ENCODE data around the gene PSD4. TPM values are rescaled to one million over a fixed set of nuclear protein-coding genes. Genes with fewer than 3 reads are reported as not detected.

The PSD4 gene
- total RNA-seq, 1 experiment from 2014 or later, result 12.6 TPM

DNA sequence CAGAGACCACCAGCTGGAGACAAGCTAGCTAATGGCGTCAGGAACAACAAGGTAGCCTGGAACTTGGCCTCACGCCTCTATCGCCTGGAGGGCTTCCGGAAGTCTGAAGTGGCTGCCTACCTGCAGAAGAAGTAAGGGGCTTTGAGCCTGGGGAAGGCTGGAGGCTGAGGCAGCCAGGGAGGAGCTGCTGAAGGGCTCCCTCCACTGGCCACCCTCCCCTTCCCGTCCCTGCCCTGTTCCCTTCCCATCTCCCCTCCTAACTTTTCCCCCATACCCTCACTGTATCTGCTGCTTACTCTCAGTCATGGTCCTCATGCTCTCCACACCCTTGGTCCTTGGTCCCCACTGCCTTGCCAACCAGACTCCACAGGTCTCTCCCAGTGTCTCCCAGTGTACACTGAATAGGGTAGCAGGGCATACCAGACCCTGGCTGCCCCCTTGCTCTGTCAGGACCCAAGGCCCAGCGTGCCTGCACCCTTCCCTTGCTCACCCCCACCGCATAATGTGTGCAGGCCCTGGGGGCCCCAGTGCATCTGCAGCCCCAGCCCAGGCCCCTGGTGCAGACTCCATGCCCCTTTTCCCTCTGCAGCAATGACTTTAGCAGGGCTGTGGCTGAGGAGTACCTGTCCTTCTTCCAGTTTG lies 18.8 kb downstream of the PSD4 start:
- CTCF ChIA-PET, result interaction anchor here (1.0 to 1.9 kb wide), 2 partner anchors 54 to 56 kb away, joined by 5 to 6 read pairs; no protein-coding TSS in a partner anchor
- RAD21 ChIA-PET (ENCODE audit: low non-redundant PET in 1 of 2, low total read pairs in 2 of 2, uncharacterized antibody in 2 of 2, unreplicated experiment in 2 of 2), result no interaction called here
- H2AFZ ChIP-seq (ENCODE audit: low read depth, low read length, poor library complexity, severe bottlenecking), result no peak overlapping the region
- no peak for DNase-seq (ENCODE audit: low read depth, low spot score)
- H4K20me1 ChIP-seq (ENCODE audit: insufficient read depth), result no peaks in the 10 kb centered on the region
- TF ChIP-seq SP1 (IDR thresholded peaks at IDR 0.05; ENCODE audit: low read depth) (no peak), EZH2phosphoT487 (IDR thresholded peaks at IDR 0.05; ENCODE audit: borderline replicate concordance) (no peak), FOSL1 (IDR thresholded peaks at IDR 0.05; ENCODE audit: low read depth) (no peak), RAD21 (IDR thresholded peaks at IDR 0.05; ENCODE audit: low read depth) (peak; percentile 42)
- TF ChIP-seq, protein P1, sequence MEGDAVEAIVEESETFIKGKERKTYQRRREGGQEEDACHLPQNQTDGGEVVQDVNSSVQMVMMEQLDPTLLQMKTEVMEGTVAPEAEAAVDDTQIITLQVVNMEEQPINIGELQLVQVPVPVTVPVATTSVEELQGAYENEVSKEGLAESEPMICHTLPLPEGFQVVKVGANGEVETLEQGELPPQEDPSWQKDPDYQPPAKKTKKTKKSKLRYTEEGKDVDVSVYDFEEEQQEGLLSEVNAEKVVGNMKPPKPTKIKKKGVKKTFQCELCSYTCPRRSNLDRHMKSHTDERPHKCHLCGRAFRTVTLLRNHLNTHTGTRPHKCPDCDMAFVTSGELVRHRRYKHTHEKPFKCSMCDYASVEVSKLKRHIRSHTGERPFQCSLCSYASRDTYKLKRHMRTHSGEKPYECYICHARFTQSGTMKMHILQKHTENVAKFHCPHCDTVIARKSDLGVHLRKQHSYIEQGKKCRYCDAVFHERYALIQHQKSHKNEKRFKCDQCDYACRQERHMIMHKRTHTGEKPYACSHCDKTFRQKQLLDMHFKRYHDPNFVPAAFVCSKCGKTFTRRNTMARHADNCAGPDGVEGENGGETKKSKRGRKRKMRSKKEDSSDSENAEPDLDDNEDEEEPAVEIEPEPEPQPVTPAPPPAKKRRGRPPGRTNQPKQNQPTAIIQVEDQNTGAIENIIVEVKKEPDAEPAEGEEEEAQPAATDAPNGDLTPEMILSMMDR (IDR thresholded peaks at IDR 0.05 in 2 of 3, conservative IDR thresholded peaks at IDR 0.05 in 1 of 3; ENCODE audit: borderline replicate concordance in 1 of 3, insufficient read depth in 1 of 3, low read depth in 2 of 3, low read length in 2 of 3), result peak in 2 of 3 experiments; percentile 12 to 23; a peak in 3 of 6 replicates
- H3K36me3 ChIP-seq (ENCODE audit: control insufficient read depth in 1 of 2, insufficient read depth in 2 of 2, low read length in 2 of 2), result no peaks in the 10 kb centered on the region
- H3K9ac ChIP-seq (ENCODE audit: low read length), result no peak overlapping the region
- H3K27ac ChIP-seq (ENCODE audit: low read depth, low read length), result no peak overlapping the region
- no peak overlapping the region for H3K4me2 ChIP-seq (ENCODE audit: low read length)
- H3K9me3 ChIP-seq (ENCODE audit: control insufficient read depth in 1 of 2, insufficient read depth in 1 of 2, low read depth in 1 of 2, low read length in 2 of 2), result no peaks in the 10 kb centered on the region
- no peaks in the 10 kb centered on the region for H3K4me1 ChIP-seq (ENCODE audit: control insufficient read depth in 1 of 2, insufficient read depth in 2 of 2, low read length in 2 of 2)
- ATAC-seq, result peak; percentile 63
- BruUV-seq (replicated peaks), result no TSS peak
- intact Hi-C loops (cut with micrococcal nuclease), result no loop called here
- no peak overlapping the region for H3K4me3 ChIP-seq (replicated peaks in 1 of 2; ENCODE audit: low read depth in 1 of 2, low read length in 2 of 2)
- no peaks in the 10 kb centered on the region for H3K27me3 ChIP-seq (ENCODE audit: insufficient read depth, low read length)
- POLR2A ChIA-PET, result no interaction called here
- H3K79me2 ChIP-seq (ENCODE audit: insufficient read depth, low read length), result no peaks in the 10 kb centered on the region
- H3K9me2 ChIP-seq (ENCODE audit: insufficient read depth), result no peaks in the 10 kb centered on the region

GRCh38 chr2:113195923-113196501 lies 22.2 kb downstream of the PSD4 start:
- ChIA-PET POLR2A (no interaction called here), CTCF (interaction anchor here (1.1 kb wide), 1 partner anchor 58 kb away, joined by 4 read pairs; no protein-coding TSS in a partner anchor), RAD21 (ENCODE audit: low non-redundant PET in 1 of 2, low total read pairs in 2 of 2, uncharacterized antibody in 2 of 2, unreplicated experiment in 2 of 2) (no interaction called here)
- H3K27me3 ChIP-seq (ENCODE audit: insufficient read depth, low read length), result no peaks in the 10 kb centered on the region
- H4K20me1 ChIP-seq (ENCODE audit: insufficient read depth), result no peaks in the 10 kb centered on the region
- ATAC-seq (no peak), DNase-seq (ENCODE audit: low read depth, low spot score) (no peak)
- H3K79me2 ChIP-seq (ENCODE audit: insufficient read depth, low read length), result no peaks in the 10 kb centered on the region
- BruUV-seq (replicated peaks), result no TSS peak
- H3K4me1 ChIP-seq (ENCODE audit: control insufficient read depth in 1 of 2, insufficient read depth in 2 of 2, low read length in 2 of 2), result peaks cover 11 to 28% of the 10 kb centered on the region in 2 experiments
- TF ChIP-seq EZH2phosphoT487 (IDR thresholded peaks at IDR 0.05; ENCODE audit: borderline replicate concordance) (no peak), EZH2 (IDR thresholded peaks at IDR 0.05) (no peak), ELF1 (IDR thresholded peaks at IDR 0.05; ENCODE audit: borderline replicate concordance, low read depth) (no peak), MAX (IDR thresholded peaks at IDR 0.05) (no peak), RAD21 (IDR thresholded peaks at IDR 0.05; ENCODE audit: low read depth) (no peak), SIN3A (IDR thresholded peaks at IDR 0.05; ENCODE audit: low read depth) (no peak), POLR2AphosphoS5 (IDR thresholded peaks at IDR 0.05; ENCODE audit: low read depth, low read length) (no peak), ZFX (IDR thresholded peaks at IDR 0.05) (no peak), JUND (IDR thresholded peaks at IDR 0.05) (no peak), POLR2A (IDR thresholded peaks at IDR 0.05; ENCODE audit: borderline replicate concordance, extremely low read depth, insufficient read depth, insufficient read length) (no peak)
- TF ChIP-seq, protein P2, sequence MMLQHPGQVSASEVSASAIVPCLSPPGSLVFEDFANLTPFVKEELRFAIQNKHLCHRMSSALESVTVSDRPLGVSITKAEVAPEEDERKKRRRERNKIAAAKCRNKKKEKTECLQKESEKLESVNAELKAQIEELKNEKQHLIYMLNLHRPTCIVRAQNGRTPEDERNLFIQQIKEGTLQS (IDR thresholded peaks at IDR 0.05), result no peak
- TF ChIP-seq, protein P3, sequence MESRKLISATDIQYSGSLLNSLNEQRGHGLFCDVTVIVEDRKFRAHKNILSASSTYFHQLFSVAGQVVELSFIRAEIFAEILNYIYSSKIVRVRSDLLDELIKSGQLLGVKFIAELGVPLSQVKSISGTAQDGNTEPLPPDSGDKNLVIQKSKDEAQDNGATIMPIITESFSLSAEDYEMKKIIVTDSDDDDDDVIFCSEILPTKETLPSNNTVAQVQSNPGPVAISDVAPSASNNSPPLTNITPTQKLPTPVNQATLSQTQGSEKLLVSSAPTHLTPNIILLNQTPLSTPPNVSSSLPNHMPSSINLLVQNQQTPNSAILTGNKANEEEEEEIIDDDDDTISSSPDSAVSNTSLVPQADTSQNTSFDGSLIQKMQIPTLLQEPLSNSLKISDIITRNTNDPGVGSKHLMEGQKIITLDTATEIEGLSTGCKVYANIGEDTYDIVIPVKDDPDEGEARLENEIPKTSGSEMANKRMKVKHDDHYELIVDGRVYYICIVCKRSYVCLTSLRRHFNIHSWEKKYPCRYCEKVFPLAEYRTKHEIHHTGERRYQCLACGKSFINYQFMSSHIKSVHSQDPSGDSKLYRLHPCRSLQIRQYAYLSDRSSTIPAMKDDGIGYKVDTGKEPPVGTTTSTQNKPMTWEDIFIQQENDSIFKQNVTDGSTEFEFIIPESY (IDR thresholded peaks at IDR 0.05; ENCODE audit: extremely low read depth, insufficient replicate concordance, low read length), result no peak
- intact Hi-C loops (cut with micrococcal nuclease), result loop anchor here (5.0 kb wide), 1 partner anchor 39 kb away; no protein-coding TSS in a partner anchor
- H3K9ac ChIP-seq (ENCODE audit: low read length), result no peak overlapping the region
- no peak overlapping the region for H3K4me3 ChIP-seq (replicated peaks in 1 of 2; ENCODE audit: low read depth in 1 of 2, low read length in 2 of 2)
- no peak overlapping the region for H2AFZ ChIP-seq (ENCODE audit: low read depth, low read length, poor library complexity, severe bottlenecking)
- no peaks in the 10 kb centered on the region for H3K36me3 ChIP-seq (ENCODE audit: control insufficient read depth in 1 of 2, insufficient read depth in 2 of 2, low read length in 2 of 2)
- H3K4me2 ChIP-seq (ENCODE audit: low read length), result no peak overlapping the region
- H3K9me2 ChIP-seq (ENCODE audit: insufficient read depth), result no peaks in the 10 kb centered on the region
- H3K9me3 ChIP-seq (ENCODE audit: control insufficient read depth in 1 of 2, insufficient read depth in 1 of 2, low read depth in 1 of 2, low read length in 2 of 2), result no peaks in the 10 kb centered on the region
- H3K27ac ChIP-seq (ENCODE audit: low read depth, low read length), result no peak overlapping the region

Measured in HCT116 (cell line).